SK-N-MC (cell line): Measurements from ENCODE around the gene TKT.

Experiments
- EZH2 ChIP-seq: fragments of 200-600 bp; sonication (generic); IDR thresholded peaks from one replicate; pipeline ENCODE4 v1.6.1; 2017; ENCODE audit warnings: antibody characterized with exemption
- FOXP2 ChIP-seq: optimal IDR thresholded peaks from 2 replicates; pipeline ENCODE3; 2011; ENCODE audit warnings: mild to moderate bottlenecking, moderate library complexity; ENCODE audit not compliant: insufficient read depth; ENCODE audit errors: extremely low read length, control extremely low read depth

DNA sequence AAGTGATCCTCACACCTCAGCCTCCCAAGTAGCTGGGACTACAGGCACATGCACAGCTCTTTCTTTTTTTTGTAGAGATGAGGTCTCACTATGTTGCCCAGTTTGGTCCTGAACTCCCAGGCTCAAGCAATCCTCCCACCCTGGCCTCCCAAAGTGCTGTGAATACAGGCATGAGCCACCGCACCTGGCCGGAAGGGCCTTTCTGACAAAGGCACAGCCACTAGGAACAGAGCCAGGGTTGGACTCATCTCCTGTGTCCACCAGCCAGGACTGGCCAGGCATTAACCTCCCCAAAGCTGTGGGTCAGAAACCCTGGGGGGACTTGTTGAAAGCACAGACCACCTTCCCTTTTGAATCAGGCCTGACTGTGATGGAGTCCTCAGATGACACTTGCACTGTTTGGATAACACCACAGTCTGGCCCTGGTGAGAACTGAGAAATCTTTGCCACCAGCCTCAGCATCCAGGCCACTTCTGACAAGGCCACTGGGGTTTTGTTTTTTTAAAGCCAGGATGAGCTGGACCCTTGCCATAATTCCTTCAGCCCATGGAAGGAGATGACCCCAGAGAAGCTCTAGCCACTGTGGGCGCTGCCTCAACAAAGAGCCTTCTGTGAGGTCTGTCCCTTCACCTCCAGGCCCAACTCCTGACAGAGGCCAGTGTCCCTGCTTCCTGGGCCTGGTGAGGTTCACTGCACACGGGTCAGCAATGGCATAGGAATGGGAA lies 4.8 kb downstream of the TKT start:
- TF ChIP-seq FOXP2 (no peak), EZH2 (no peak)
